Measurements from ENCODE around the gene HAS3.

DNA sequence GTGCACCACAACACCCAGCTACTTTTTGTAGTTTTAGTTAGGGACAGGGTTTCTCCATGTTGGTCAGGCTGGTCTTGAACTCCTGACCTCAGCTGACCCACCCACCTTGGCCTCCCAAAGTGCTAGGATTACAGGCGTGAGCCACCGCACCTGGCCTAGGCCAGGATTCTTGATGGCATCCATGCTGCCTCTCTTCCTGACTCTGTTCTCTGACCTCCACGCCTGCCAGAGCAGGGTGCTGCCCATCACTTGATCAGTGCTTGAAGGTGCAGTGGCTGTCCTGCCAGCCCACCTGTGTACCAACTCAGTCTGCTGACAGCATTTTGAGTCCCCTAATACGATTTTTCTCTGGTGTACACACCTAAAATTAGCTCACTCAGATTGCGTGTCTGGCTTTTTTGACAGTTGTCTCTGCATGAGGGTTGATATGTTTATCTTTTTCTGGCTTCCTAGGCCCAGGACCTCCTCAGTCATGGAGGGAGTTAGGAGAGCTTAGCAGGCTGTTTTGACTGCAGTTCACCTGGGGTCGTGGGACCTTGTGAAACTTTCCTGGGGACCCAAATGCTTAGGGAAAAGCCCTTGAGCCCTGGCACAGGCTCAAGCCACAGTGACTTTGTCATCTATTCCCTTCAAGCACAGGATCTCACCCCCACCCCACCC is 5.9 kb downstream of the HAS3 start:
- TF ChIP-seq POLR2AphosphoS5 (IDR thresholded peaks at IDR 0.05) (no peak), POLR2A (IDR thresholded peaks at IDR 0.05) (no peak)
- TF ChIP-seq, protein P1, sequence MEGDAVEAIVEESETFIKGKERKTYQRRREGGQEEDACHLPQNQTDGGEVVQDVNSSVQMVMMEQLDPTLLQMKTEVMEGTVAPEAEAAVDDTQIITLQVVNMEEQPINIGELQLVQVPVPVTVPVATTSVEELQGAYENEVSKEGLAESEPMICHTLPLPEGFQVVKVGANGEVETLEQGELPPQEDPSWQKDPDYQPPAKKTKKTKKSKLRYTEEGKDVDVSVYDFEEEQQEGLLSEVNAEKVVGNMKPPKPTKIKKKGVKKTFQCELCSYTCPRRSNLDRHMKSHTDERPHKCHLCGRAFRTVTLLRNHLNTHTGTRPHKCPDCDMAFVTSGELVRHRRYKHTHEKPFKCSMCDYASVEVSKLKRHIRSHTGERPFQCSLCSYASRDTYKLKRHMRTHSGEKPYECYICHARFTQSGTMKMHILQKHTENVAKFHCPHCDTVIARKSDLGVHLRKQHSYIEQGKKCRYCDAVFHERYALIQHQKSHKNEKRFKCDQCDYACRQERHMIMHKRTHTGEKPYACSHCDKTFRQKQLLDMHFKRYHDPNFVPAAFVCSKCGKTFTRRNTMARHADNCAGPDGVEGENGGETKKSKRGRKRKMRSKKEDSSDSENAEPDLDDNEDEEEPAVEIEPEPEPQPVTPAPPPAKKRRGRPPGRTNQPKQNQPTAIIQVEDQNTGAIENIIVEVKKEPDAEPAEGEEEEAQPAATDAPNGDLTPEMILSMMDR (IDR thresholded peaks at IDR 0.05): no peak
